HEK293T (cell line): ENCODE data around the gene NGRN.

Source experiments
- CTCF ChIA-PET: fragments of 350-600 bp; formaldehyde crosslinking; extraction: SDS; loops from one replicate; lab custom pipeline; 2021; ENCODE audit warnings: antibody characterized with exemption, inconsistent platforms; lab: Yijun Ruan, JAX
- POLR2A ChIA-PET: fragments of 350-600 bp; formaldehyde crosslinking; extraction: SDS; loops from one replicate; lab custom pipeline; 2020; ENCODE audit warnings: antibody characterized with exemption, inconsistent platforms; lab: Yijun Ruan, JAX
- DNase-seq: peaks from one replicate; pipeline ENCODE4 v3.0.0; 2012; ENCODE audit warnings: mixed read lengths; ENCODE audit errors: extremely low spot score
- ARNT ChIP-seq: fragments of 450-650 bp; IDR thresholded peaks from 2 replicates; pipeline ENCODE4 v1.6.1; 2017; ENCODE audit warnings: mild to moderate bottlenecking
- BHLHE40 ChIP-seq: fragments of 450-650 bp; IDR thresholded peaks from 2 replicates; pipeline ENCODE4 v1.6.1; 2016; ENCODE audit warnings: mild to moderate bottlenecking, moderate library complexity, borderline replicate concordance
- CTBP1 ChIP-seq: fragments of 450-650 bp; IDR thresholded peaks from 2 replicates; pipeline ENCODE4 v1.6.1; 2016; ENCODE audit warnings: borderline replicate concordance
- ELF4 ChIP-seq: fragments of 450-650 bp; IDR thresholded peaks from 2 replicates; pipeline ENCODE4 v1.6.1; 2017; ENCODE audit warnings: antibody characterized with exemption
- FOXA1 ChIP-seq: fragments of 450-650 bp; IDR thresholded peaks from 2 replicates; pipeline ENCODE4 v1.6.1; 2016; ENCODE audit warnings: mild to moderate bottlenecking
- FOXK2 ChIP-seq: fragments of 450-650 bp; IDR thresholded peaks from 2 replicates; pipeline ENCODE4 v1.6.1; 2016; ENCODE audit warnings: mild to moderate bottlenecking
- FOXM1 ChIP-seq: fragments of 450-650 bp; IDR thresholded peaks from 2 replicates; pipeline ENCODE4 v1.6.1; 2017; ENCODE audit warnings: mild to moderate bottlenecking, borderline replicate concordance
- HDGF ChIP-seq: fragments of 450-650 bp; IDR thresholded peaks from 2 replicates; pipeline ENCODE4 v1.6.1; 2017; ENCODE audit warnings: antibody characterized with exemption, borderline replicate concordance
- L3MBTL2 ChIP-seq: fragments of 450-650 bp; conservative IDR thresholded peaks from 2 replicates; pipeline ENCODE4 v1.6.1; 2016; ENCODE audit warnings: mild to moderate bottlenecking
- LEF1 ChIP-seq: fragments of 450-650 bp; IDR thresholded peaks from 2 replicates; pipeline ENCODE4 v1.6.1; 2017; ENCODE audit warnings: mild to moderate bottlenecking, borderline replicate concordance
- NFRKB ChIP-seq: fragments of 450-650 bp; IDR thresholded peaks from 2 replicates; pipeline ENCODE4 v1.6.1; 2016; ENCODE audit warnings: mild to moderate bottlenecking, moderate library complexity
- PKNOX1 ChIP-seq: fragments of 450-650 bp; IDR thresholded peaks from 2 replicates; pipeline ENCODE4 v1.6.1; 2016
- SP1 ChIP-seq: fragments of 450-650 bp; IDR thresholded peaks from 2 replicates; pipeline ENCODE4 v1.6.1; 2017
- SUZ12 ChIP-seq: fragments of 450-650 bp; IDR thresholded peaks from 2 replicates; pipeline ENCODE4 v1.6.1; 2016; ENCODE audit warnings: mild to moderate bottlenecking
- TARDBP ChIP-seq: fragments of 450-650 bp; IDR thresholded peaks from 2 replicates; pipeline ENCODE4 v1.6.1; 2016
- ZNF384 ChIP-seq: fragments of 450-650 bp; IDR thresholded peaks from 2 replicates; pipeline ENCODE4 v1.6.1; 2016

The NGRN gene

GRCh38 chr15:90265271-90266060 is at the start of gene NGRN:
Gene NGRN (plus strand): TSS chr15:90265672. CDS start chr15:90265713, 41 bp downstream.
- POLR2A ChIA-PET = interaction anchor here (0.8 to 2.3 kb wide), 14 partner anchors 9 to 251 kb away, joined by 3 to 32 read pairs (median 4); partner anchors contain the start of genes CIB1, GDPGP1, IQGAP1 and SEMA4B
- CTCF ChIA-PET = interaction anchor here (1.0 kb wide), 1 partner anchor 16 kb away, joined by 5 read pairs; the partner anchor contains the start of gene TTLL13
- peak; percentile 77 for TF ChIP-seq PKNOX1
- peak; percentile 97 for TF ChIP-seq L3MBTL2
- TF ChIP-seq HDGF = no peak
- no peak for TF ChIP-seq ZNF384
- no peak for TF ChIP-seq FOXK2
- peak; percentile 36; the same call in 1 of the 2 replicates for TF ChIP-seq FOXM1
- peak; percentile 70; the same call in 1 of the 2 replicates for TF ChIP-seq ELF4
- no peak for TF ChIP-seq LEF1
- no peak for TF ChIP-seq CTBP1
- DNase-seq = peak; percentile 92

- ChIA-PET CTCF (interaction anchor here (2.3 kb wide), 1 partner anchor 75 kb away, joined by 11 read pairs; no protein-coding TSS in a partner anchor), POLR2A (interaction anchor here (1.0 to 1.3 kb wide), 2 partner anchors 16 to 17 kb away, joined by 3 read pairs; partner anchors contain the start of genes CIB1 and SEMA4B)
- DNase-seq = no peak
- TF ChIP-seq HDGF (no peak), ELF4 (no peak), NFRKB (no peak), ZNF384 (no peak), FOXM1 (no peak), SUZ12 (no peak), BHLHE40 (no peak), FOXK2 (no peak), TARDBP (no peak)
Observed at GRCh38 chr15:90217671-90218394, 47.6 kb upstream of the NGRN start.

- peak; percentile 81 for DNase-seq
- POLR2A ChIA-PET = interaction anchor here (0.9 kb wide), 1 partner anchor 19 kb away, joined by 3 read pairs; the partner anchor contains the start of gene SEMA4B
- TF ChIP-seq PKNOX1 (no peak), LEF1 (no peak), FOXA1 (no peak)
- CTCF ChIA-PET = interaction anchor here (0.8 to 2.3 kb wide), 3 partner anchors 19 to 77 kb away, joined by 3 to 11 read pairs (median 3); partner anchors contain the start of gene SEMA4B
Observed at GRCh38 chr15:90219421-90220141, 45.9 kb upstream of the NGRN start.

- ChIA-PET CTCF (interaction anchor here (0.6 to 2.4 kb wide), 23 partner anchors 9 to 373 kb away, joined by 3 to 37 read pairs (median 4); partner anchors contain the start of genes CIB1, GDPGP1 and IDH2), POLR2A (interaction anchor here (1.0 to 1.6 kb wide), 2 partner anchors 12 to 20 kb away, joined by 3 to 9 read pairs; partner anchors contain the start of genes CIB1, GDPGP1 and SEMA4B)
- no peak for TF ChIP-seq BHLHE40
- no peak for TF ChIP-seq ELF4
- no peak for TF ChIP-seq TARDBP
- no peak for TF ChIP-seq L3MBTL2
- no peak for TF ChIP-seq SP1
- DNase-seq = peak; percentile 87
Observed at GRCh38 chr15:90221246-90221900, 44.1 kb upstream of the NGRN start.

GRCh38 chr15:90222547-90222946 is 42.9 kb upstream of the NGRN start:
- POLR2A ChIA-PET = no interaction called here

More at GRCh38 chr15:90222547-90222946, 42.9 kb upstream of the NGRN start:
- CTCF ChIA-PET = interaction anchor here (0.6 to 2.4 kb wide), 3 partner anchors 9 to 93 kb away, joined by 3 to 37 read pairs (median 3); partner anchors contain the start of genes CIB1 and GDPGP1
- no peak for DNase-seq
- TF ChIP-seq FOXM1 (no peak), ZNF384 (no peak), SUZ12 (no peak), BHLHE40 (no peak), FOXK2 (no peak), CTBP1 (no peak), ARNT (no peak), TARDBP (no peak), FOXA1 (no peak), PKNOX1 (no peak), NFRKB (no peak), ELF4 (no peak), SP1 (no peak), L3MBTL2 (no peak), HDGF (no peak), LEF1 (no peak)
